Measurements from ENCODE around the gene SCMH1. TPM values are rescaled to one million over a fixed set of nuclear protein-coding genes. Genes with fewer than 3 reads are reported as not detected.

The SCMH1 gene
- polyA plus RNA-seq, 1 of the 3 experiments (the other 2 are of a cell fraction): 38.5 TPM

GRCh38 chr1:41238311-41238988 lies 3.7 kb downstream of the SCMH1 start:
- H3K4me2 ChIP-seq: peak overlapping the region; percentile 63
- H3K27me3 ChIP-seq (ENCODE audit: insufficient read depth): no peaks in the 10 kb centered on the region
- POLR2A ChIA-PET: interaction anchor here (0.6 kb wide), 1 partner anchor 277 kb away, joined by 3 read pairs; no protein-coding TSS in a partner anchor
- no peak overlapping the region for H2AFZ ChIP-seq (ENCODE audit: low read depth)
- peaks cover 0 to 9% of the 10 kb centered on the region in 2 experiments for H3K36me3 ChIP-seq (replicated peaks in 1 of 2; ENCODE audit: control insufficient read depth in 1 of 2, insufficient read depth in 2 of 2, low read length in 1 of 2)
- peaks cover 45% of the 10 kb centered on the region; the same call in 1 of the 2 replicates for H3K79me2 ChIP-seq (ENCODE audit: insufficient read depth)
- H3K4me1 ChIP-seq (ENCODE audit: control insufficient read depth in 1 of 2, insufficient read depth in 2 of 2, low read depth in 1 of 2, low read length in 1 of 2): peaks cover 17 to 26% of the 10 kb centered on the region in 2 experiments; a peak in 3 of 4 replicates
- no peak for DNase-seq
- H3K4me3 ChIP-seq (ENCODE audit: low read depth in 2 of 2, low read length in 1 of 2): peak overlapping the region in 1 of 2 experiments; percentile 25; a peak in 1 of 4 replicates
- peaks cover 36% of the 10 kb centered on the region for H3F3A ChIP-seq (replicated peaks; ENCODE audit: insufficient read depth)
- no peaks in the 10 kb centered on the region for H3K9me2 ChIP-seq
- WGBS (ENCODE audit: low lambda C conversion rate): 29% methylated on average over 5 of the region's 5 CpGs
- peak overlapping the region; percentile 9; the same call in 1 of the 2 replicates for H3K9ac ChIP-seq
- CTCF ChIA-PET: interaction anchor here (0.8 to 1.4 kb wide), 4 partner anchors 44 to 274 kb away, joined by 3 to 4 read pairs (median 3); no protein-coding TSS in a partner anchor
- H3K9me3 ChIP-seq: no peaks in the 10 kb centered on the region
- peak overlapping the region; percentile 40 to 70 for H3K27ac ChIP-seq (ENCODE audit: low read depth in 2 of 2, low read length in 1 of 2)
- TF ChIP-seq SIN3A (IDR thresholded peaks at IDR 0.05; ENCODE audit: borderline replicate concordance, low read depth, low read length) (no peak), POLR2AphosphoS5 (IDR thresholded peaks at IDR 0.05; ENCODE audit: low read depth, low read length) (0 out of 2 replicates have a peak, but pooled peaks have one; percentile 15), TCF12 (IDR thresholded peaks at IDR 0.05) (peak; percentile 85), FOSL2 (IDR thresholded peaks at IDR 0.05; ENCODE audit: borderline replicate concordance, low read depth) (peak; percentile 82; the same call in 1 of the 2 replicates), JUND (IDR thresholded peaks at IDR 0.05) (peak; percentile 68), SMC3 (IDR thresholded peaks at IDR 0.05; ENCODE audit: low read depth, low read length) (no peak), NFIC (IDR thresholded peaks at IDR 0.05; ENCODE audit: borderline replicate concordance) (peak; percentile 22; the same call in 1 of the 2 replicates), PBX3 (IDR thresholded peaks at IDR 0.05) (peak; percentile 80), USF1 (IDR thresholded peaks at IDR 0.05; ENCODE audit: borderline replicate concordance, low read depth) (no peak), RXRA (IDR thresholded peaks at IDR 0.05; ENCODE audit: borderline replicate concordance, low read depth) (peak; percentile 38; the same call in 1 of the 2 replicates)
- peaks cover 30% of the 10 kb centered on the region for H4K20me1 ChIP-seq (ENCODE audit: insufficient read depth)

- POLR2A ChIA-PET: no interaction called here
Observed at GRCh38 chr1:41236781-41237180, 5.3 kb downstream of the SCMH1 start.

More at GRCh38 chr1:41236781-41237180, 5.3 kb downstream of the SCMH1 start:
- peaks cover 0 to 9% of the 10 kb centered on the region in 2 experiments for H3K36me3 ChIP-seq (replicated peaks in 1 of 2; ENCODE audit: control insufficient read depth in 1 of 2, insufficient read depth in 2 of 2, low read length in 1 of 2)
- H3K9me2 ChIP-seq: no peaks in the 10 kb centered on the region
- CTCF ChIA-PET: interaction anchor here (1.4 kb wide), 1 partner anchor 276 kb away, joined by 4 read pairs; no protein-coding TSS in a partner anchor
- H3K9ac ChIP-seq: no peak overlapping the region
- WGBS (ENCODE audit: low lambda C conversion rate): 80% methylated on average over 2 of the region's 2 CpGs
- peaks cover 7 to 18% of the 10 kb centered on the region in 2 experiments; a peak in 3 of 4 replicates for H3K4me1 ChIP-seq (ENCODE audit: control insufficient read depth in 1 of 2, insufficient read depth in 2 of 2, low read depth in 1 of 2, low read length in 1 of 2)
- H3K4me3 ChIP-seq (ENCODE audit: low read depth in 2 of 2, low read length in 1 of 2): no peak overlapping the region
- DNase-seq: no peak
- no peaks in the 10 kb centered on the region for H3K27me3 ChIP-seq (ENCODE audit: insufficient read depth)
- no peak overlapping the region for H3K27ac ChIP-seq (ENCODE audit: low read depth in 2 of 2, low read length in 1 of 2)
- TF ChIP-seq PBX3 (IDR thresholded peaks at IDR 0.05): no peak
- no peak for TF ChIP-seq IRF3 (IDR thresholded peaks at IDR 0.05; ENCODE audit: low read depth, low read length)
- no peak for TF ChIP-seq FOSL2 (IDR thresholded peaks at IDR 0.05; ENCODE audit: borderline replicate concordance, low read depth)
- TF ChIP-seq CHD2 (IDR thresholded peaks at IDR 0.05; ENCODE audit: low read length, partially characterized antibody): no peak
- no peak for TF ChIP-seq JUND (IDR thresholded peaks at IDR 0.05)
- no peak for TF ChIP-seq GABPA (IDR thresholded peaks at IDR 0.05; ENCODE audit: low read depth)
- peaks cover 35% of the 10 kb centered on the region for H4K20me1 ChIP-seq (ENCODE audit: insufficient read depth)
- H3K79me2 ChIP-seq (ENCODE audit: insufficient read depth): peaks cover 51% of the 10 kb centered on the region; the same call in 1 of the 2 replicates
- no peak overlapping the region for H3K4me2 ChIP-seq
- no peak overlapping the region for H2AFZ ChIP-seq (ENCODE audit: low read depth)
- peaks cover 36% of the 10 kb centered on the region for H3F3A ChIP-seq (replicated peaks; ENCODE audit: insufficient read depth)
- no peaks in the 10 kb centered on the region for H3K9me3 ChIP-seq

All from SK-N-SH (cell line).